ENCODE data around the gene SCG3.

The SCG3 gene

GRCh38 chr15:51680321-51680720 lies 982 bp upstream of the SCG3 start:
- DNase-seq = no peak

GRCh38 chr15:51687565-51687964 lies 6.3 kb downstream of the SCG3 start:
- DNase-seq = no peak

GRCh38 chr15:51688863-51689262 lies 7.6 kb downstream of the SCG3 start:
- no peak for DNase-seq

- peak; percentile 84 to 95 for DNase-seq
Measured at GRCh38 chr15:51692154-51692553, 10.9 kb downstream of the SCG3 start.

GRCh38 chr15:51696566-51696965 lies 15.3 kb downstream of the SCG3 start:
- no peak for DNase-seq

GRCh38 chr15:51697163-51697562 lies 15.9 kb downstream of the SCG3 start:
- peak in 1 of 2 donors; percentile 29 for DNase-seq

- DNase-seq = no peak
Measured at GRCh38 chr15:51699373-51699772, 18.1 kb downstream of the SCG3 start.

GRCh38 chr15:51702710-51703109 lies 21.4 kb downstream of the SCG3 start:
- DNase-seq = no peak

GRCh38 chr15:51706291-51706690 lies 25.0 kb downstream of the SCG3 start:
- no peak for DNase-seq

- DNase-seq = no peak
Measured at GRCh38 chr15:51706926-51707608, 25.8 kb downstream of the SCG3 start.

GRCh38 chr15:51708013-51708412 lies 26.7 kb downstream of the SCG3 start:
- DNase-seq = no peak

GRCh38 chr15:51709031-51709430 lies 27.7 kb downstream of the SCG3 start:
- DNase-seq = peak; percentile 72 to 78

GRCh38 chr15:51714162-51714561 lies 32.9 kb downstream of the SCG3 start:
- DNase-seq = no peak

GRCh38 chr15:51714911-51715310 lies 33.6 kb downstream of the SCG3 start:
- DNase-seq = no peak

GRCh38 chr15:51718219-51718618 lies 36.9 kb downstream of the SCG3 start:
- no peak for DNase-seq

- no peak for DNase-seq
Measured at GRCh38 chr15:51718746-51719145, 37.4 kb downstream of the SCG3 start.

- no peak for DNase-seq
Measured at GRCh38 chr15:51720201-51720995, 39.1 kb downstream of the SCG3 start.

- no peak for DNase-seq
Measured at GRCh38 chr15:51721199-51721960, 40.1 kb downstream of the SCG3 start.

- no peak for DNase-seq
Measured at GRCh38 chr15:51724199-51724598, 42.9 kb downstream of the SCG3 start.

GRCh38 chr15:51724673-51725072 lies 43.4 kb downstream of the SCG3 start:
- DNase-seq = no peak

GRCh38 chr15:51726302-51727073 lies 45.2 kb downstream of the SCG3 start:
- DNase-seq = no peak

GRCh38 chr15:51727141-51727897 lies 46.0 kb downstream of the SCG3 start:
- no peak for DNase-seq

All from inflammatory macrophage treated with lipopolysaccharide for 1 hour (primary cell).